ENCODE results near the gene EMC10.

The EMC10 gene

GRCh38 chr19:50447053-50447452 is 29.3 kb upstream of the EMC10 start:
- TF ChIP-seq SIN3A (IDR thresholded peaks at IDR 0.05; ENCODE audit: borderline replicate concordance, insufficient read depth, low read length) (no peak), POLR2AphosphoS5 (IDR thresholded peaks at IDR 0.05; ENCODE audit: low read depth, low read length) (no peak), FOXP2 (optimal IDR thresholded peaks at IDR 0.05; ENCODE audit: borderline replicate concordance, extremely low read depth, extremely low read length, insufficient read depth) (no peak), TAF1 (IDR thresholded peaks at IDR 0.05; ENCODE audit: borderline replicate concordance, insufficient read depth, low read length) (no peak)
- TF ChIP-seq, protein P1, sequence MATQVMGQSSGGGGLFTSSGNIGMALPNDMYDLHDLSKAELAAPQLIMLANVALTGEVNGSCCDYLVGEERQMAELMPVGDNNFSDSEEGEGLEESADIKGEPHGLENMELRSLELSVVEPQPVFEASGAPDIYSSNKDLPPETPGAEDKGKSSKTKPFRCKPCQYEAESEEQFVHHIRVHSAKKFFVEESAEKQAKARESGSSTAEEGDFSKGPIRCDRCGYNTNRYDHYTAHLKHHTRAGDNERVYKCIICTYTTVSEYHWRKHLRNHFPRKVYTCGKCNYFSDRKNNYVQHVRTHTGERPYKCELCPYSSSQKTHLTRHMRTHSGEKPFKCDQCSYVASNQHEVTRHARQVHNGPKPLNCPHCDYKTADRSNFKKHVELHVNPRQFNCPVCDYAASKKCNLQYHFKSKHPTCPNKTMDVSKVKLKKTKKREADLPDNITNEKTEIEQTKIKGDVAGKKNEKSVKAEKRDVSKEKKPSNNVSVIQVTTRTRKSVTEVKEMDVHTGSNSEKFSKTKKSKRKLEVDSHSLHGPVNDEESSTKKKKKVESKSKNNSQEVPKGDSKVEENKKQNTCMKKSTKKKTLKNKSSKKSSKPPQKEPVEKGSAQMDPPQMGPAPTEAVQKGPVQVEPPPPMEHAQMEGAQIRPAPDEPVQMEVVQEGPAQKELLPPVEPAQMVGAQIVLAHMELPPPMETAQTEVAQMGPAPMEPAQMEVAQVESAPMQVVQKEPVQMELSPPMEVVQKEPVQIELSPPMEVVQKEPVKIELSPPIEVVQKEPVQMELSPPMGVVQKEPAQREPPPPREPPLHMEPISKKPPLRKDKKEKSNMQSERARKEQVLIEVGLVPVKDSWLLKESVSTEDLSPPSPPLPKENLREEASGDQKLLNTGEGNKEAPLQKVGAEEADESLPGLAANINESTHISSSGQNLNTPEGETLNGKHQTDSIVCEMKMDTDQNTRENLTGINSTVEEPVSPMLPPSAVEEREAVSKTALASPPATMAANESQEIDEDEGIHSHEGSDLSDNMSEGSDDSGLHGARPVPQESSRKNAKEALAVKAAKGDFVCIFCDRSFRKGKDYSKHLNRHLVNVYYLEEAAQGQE (IDR thresholded peaks at IDR 0.05; ENCODE audit: insufficient read depth in 1 of 2, low read depth in 2 of 2, low read length in 2 of 2): no peak

- TF ChIP-seq SIN3A (IDR thresholded peaks at IDR 0.05; ENCODE audit: borderline replicate concordance, insufficient read depth, low read length): no peak
- TF ChIP-seq TAF1 (IDR thresholded peaks at IDR 0.05; ENCODE audit: borderline replicate concordance, insufficient read depth, low read length): no peak
- TF ChIP-seq, protein P1 (IDR thresholded peaks at IDR 0.05; ENCODE audit: insufficient read depth in 1 of 2, low read depth in 2 of 2, low read length in 2 of 2): no peak
- no peak for TF ChIP-seq FOXP2 (optimal IDR thresholded peaks at IDR 0.05; ENCODE audit: borderline replicate concordance, extremely low read depth, extremely low read length, insufficient read depth)
- TF ChIP-seq POLR2AphosphoS5 (IDR thresholded peaks at IDR 0.05; ENCODE audit: low read depth, low read length): no peak
Measured at GRCh38 chr19:50447750-50448149, 28.6 kb upstream of the EMC10 start.

- TF ChIP-seq POLR2AphosphoS5 (IDR thresholded peaks at IDR 0.05; ENCODE audit: low read depth, low read length) (no peak), SIN3A (IDR thresholded peaks at IDR 0.05; ENCODE audit: borderline replicate concordance, insufficient read depth, low read length) (no peak), FOXP2 (optimal IDR thresholded peaks at IDR 0.05; ENCODE audit: borderline replicate concordance, extremely low read depth, extremely low read length, insufficient read depth) (no peak), TAF1 (IDR thresholded peaks at IDR 0.05; ENCODE audit: borderline replicate concordance, insufficient read depth, low read length) (no peak)
- TF ChIP-seq, protein P1 (IDR thresholded peaks at IDR 0.05; ENCODE audit: insufficient read depth in 1 of 2, low read depth in 2 of 2, low read length in 2 of 2): no peak
Measured at GRCh38 chr19:50449236-50449899, 26.9 kb upstream of the EMC10 start.

DNA sequence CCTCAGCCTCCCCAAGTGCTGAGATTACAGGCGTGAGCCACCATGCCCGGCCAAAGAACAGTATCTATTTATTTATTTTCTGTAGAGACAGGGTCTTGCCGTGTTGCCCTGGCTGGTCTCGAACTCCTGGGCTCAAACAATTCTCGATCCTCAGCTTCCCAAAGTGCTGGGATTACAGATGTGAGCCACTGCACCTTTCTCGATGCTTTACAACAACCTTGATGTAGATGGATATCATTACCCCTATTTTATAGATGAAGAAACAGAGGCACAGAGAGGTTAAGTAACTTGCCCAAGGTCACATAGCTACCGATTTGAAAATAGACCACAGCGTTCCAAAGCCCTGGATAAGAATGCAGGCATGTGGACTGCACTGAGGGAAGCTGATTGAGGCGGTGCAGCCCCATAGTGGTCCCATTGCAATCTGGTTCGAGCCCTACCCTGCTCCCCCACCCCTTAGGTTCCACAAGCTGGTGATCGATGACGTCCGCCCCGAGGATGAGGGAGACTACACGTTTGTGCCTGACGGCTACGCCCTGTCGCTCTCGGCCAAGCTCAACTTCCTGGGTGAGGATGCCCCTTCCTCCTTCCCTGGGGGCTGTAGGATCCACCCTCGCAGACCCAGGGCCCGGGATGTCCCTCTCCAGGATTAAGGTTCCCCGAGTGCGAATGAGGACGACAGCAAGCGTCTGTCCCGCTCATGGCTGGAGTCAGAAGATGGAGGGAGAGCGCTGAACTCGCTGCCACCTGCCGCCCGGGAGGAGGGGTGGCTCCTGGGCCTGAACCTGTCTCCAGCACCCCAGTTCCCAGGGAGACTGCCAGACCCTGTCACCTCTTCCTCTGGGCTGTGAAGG is 25.7 kb upstream of the EMC10 start:
- TF ChIP-seq TAF1 (IDR thresholded peaks at IDR 0.05; ENCODE audit: borderline replicate concordance, insufficient read depth, low read length) (no peak), SIN3A (IDR thresholded peaks at IDR 0.05; ENCODE audit: borderline replicate concordance, insufficient read depth, low read length) (no peak), POLR2AphosphoS5 (IDR thresholded peaks at IDR 0.05; ENCODE audit: low read depth, low read length) (no peak), FOXP2 (optimal IDR thresholded peaks at IDR 0.05; ENCODE audit: borderline replicate concordance, extremely low read depth, extremely low read length, insufficient read depth) (no peak)
- TF ChIP-seq, protein P1 (IDR thresholded peaks at IDR 0.05; ENCODE audit: insufficient read depth in 1 of 2, low read depth in 2 of 2, low read length in 2 of 2): no peak
